B cell (primary cell): ENCODE data around the gene ITPKB. TPM values are rescaled to one million over a fixed set of nuclear protein-coding genes. Genes with fewer than 3 reads are reported as not detected.

Source experiments
- ATAC-seq: fragments of 200-7000 bp; cut with Tn5 transposase; one replicate; pipeline ENCODE4 v1.10.0; 2021; ENCODE audit warnings: low read depth, mild to moderate bottlenecking, moderate number of reproducible peaks, moderate library complexity
- CTCF ChIA-PET: fragments of 350-600 bp; sonication (Branson Sonifier 250); formaldehyde crosslinking; loops from one replicate; lab custom pipeline; 2021; ENCODE audit warnings: antibody characterized with exemption, inconsistent platforms; lab: Charles Lee
- POLR2A ChIA-PET: fragments of 350-600 bp; sonication (Branson Sonifier 250); formaldehyde crosslinking; loops from one replicate; lab custom pipeline; 2021; ENCODE audit warnings: antibody characterized with exemption; lab: Charles Lee
- DNase-seq: peaks from one replicate; pipeline ENCODE4 v3.0.0; 2013
- H2AFZ ChIP-seq: 2 replicates; pipeline ENCODE4 v1.6.1; 2012; ENCODE audit warnings: mild to moderate bottlenecking, low read depth, low read length; ENCODE audit not compliant: insufficient read depth, poor library complexity, severe bottlenecking
- H3K27ac ChIP-seq, 2 donors: 1 replicate in 1 of 2; 2 replicates in 1 of 2; pipeline ENCODE4 v1.5.1; 2012 to 2013; ENCODE audit warnings: low read length in 2 of 2, mild to moderate bottlenecking in 2 of 2, moderate library complexity in 1 of 2
- H3K27me3 ChIP-seq, 4 experiments: fragments of 200-600 bp in 1 of 4; sonication (generic) in 1 of 4; replicated peaks in 1 of 4; 1 replicate in 2 of 4; 2 replicates in 2 of 4; pipeline versions ENCODE4 v1.6.1 to v1.7.0; 2013 to 2016; ENCODE audit warnings: low read length in 3 of 4, mild to moderate bottlenecking in 2 of 4, mixed read lengths in 1 of 4, moderate library complexity in 1 of 4; ENCODE audit not compliant: insufficient read depth in 4 of 4, control insufficient read depth in 3 of 4; ENCODE audit errors: control extremely low read depth in 1 of 4
- H3K36me3 ChIP-seq, 2 experiments: replicated peaks in 1 of 2; 1 replicate in 1 of 2; 2 replicates in 1 of 2; pipeline versions ENCODE4 v1.6.1 to v1.7.1; 2013; ENCODE audit warnings: low read length in 1 of 2; ENCODE audit not compliant: insufficient read depth in 2 of 2, control insufficient read depth in 1 of 2; ENCODE audit errors: control extremely low read depth in 1 of 2, extremely low read depth in 1 of 2
- H3K4me1 ChIP-seq, 2 donors: fragments of 200-600 bp in 1 of 2; sonication (generic) in 1 of 2; 1 replicate in 1 of 2; 2 replicates in 1 of 2; pipeline versions ENCODE4 v1.5.1 to v1.6.1; 2013 to 2017; ENCODE audit warnings: low read length in 2 of 2; ENCODE audit not compliant: control insufficient read depth in 2 of 2, insufficient read depth in 2 of 2
- H3K4me2 ChIP-seq: replicated peaks from 2 replicates; pipeline ENCODE3; 2012; ENCODE audit warnings: mild to moderate bottlenecking, low read depth, low read length; ENCODE audit not compliant: poor library complexity, severe bottlenecking
- H3K4me3 ChIP-seq, 5 experiments: fragments of 200-600 bp in 1 of 5; sonication (generic) in 1 of 5; 1 replicate in 3 of 5; 2 replicates in 2 of 5; pipeline versions ENCODE4 v1.5.1 to v1.7.0; 2011 to 2016; ENCODE audit warnings: low read length in 4 of 5, mild to moderate bottlenecking in 4 of 5, low read depth in 2 of 5, control low read depth in 1 of 5, moderate library complexity in 1 of 5; ENCODE audit not compliant: insufficient read depth in 1 of 5; ENCODE audit errors: control extremely low read depth in 1 of 5, extremely low read depth in 1 of 5
- H3K79me2 ChIP-seq: fragments of 200-600 bp; sonication (generic); one replicate; pipeline ENCODE4 v1.6.0; 2016; ENCODE audit warnings: low read length; ENCODE audit not compliant: control insufficient read depth, insufficient read depth
- H3K9ac ChIP-seq: fragments of 200-600 bp; sonication (generic); 2 replicates; pipeline ENCODE4 v1.6.1; 2017; ENCODE audit warnings: mild to moderate bottlenecking, low read length, moderate library complexity
- H3K9me3 ChIP-seq, 3 donors: one replicate each; pipeline versions ENCODE4 v1.6.1 to v1.7.1; 2013; ENCODE audit warnings: low read length in 2 of 3; ENCODE audit not compliant: control insufficient read depth in 2 of 3, insufficient read depth in 1 of 3; ENCODE audit errors: control extremely low read depth in 1 of 3
- H4K20me1 ChIP-seq: 2 replicates; pipeline ENCODE4 v1.6.0; 2012; ENCODE audit warnings: mild to moderate bottlenecking, low read length; ENCODE audit not compliant: insufficient read depth, control insufficient read depth, poor library complexity, severe bottlenecking
- H3K27ac Mint-ChIP-seq: one replicate; pipeline ENCODE4 v1.8.0; 2021; ENCODE audit warnings: mixed read lengths
- H3K27me3 Mint-ChIP-seq: one replicate; pipeline ENCODE4 v1.8.0; 2021; ENCODE audit warnings: mixed read lengths
- H3K4me1 Mint-ChIP-seq: one replicate; pipeline ENCODE4 v1.8.0; 2021; ENCODE audit warnings: mixed read lengths
- H3K4me3 Mint-ChIP-seq: one replicate; pipeline ENCODE4 v1.8.0; 2021; ENCODE audit warnings: mixed read lengths
- H3K9me3 Mint-ChIP-seq: one replicate; pipeline ENCODE4 v1.8.0; 2022; ENCODE audit warnings: mixed read lengths; ENCODE audit not compliant: insufficient read depth
- CTCF ChIP-seq: fragments of 200-600 bp; IDR thresholded peaks from one replicate; pipeline ENCODE4 v1.8.0; 2022; ENCODE audit warnings: antibody characterized with exemption, mild to moderate bottlenecking
- EZH2 ChIP-seq: IDR thresholded peaks from 2 replicates; pipeline ENCODE4 v1.6.1; 2012; ENCODE audit warnings: borderline replicate concordance, low read depth, mild to moderate bottlenecking, moderate library complexity, low read length; ENCODE audit not compliant: insufficient read depth, poor library complexity, severe bottlenecking
- WGBS: methylation state at CpG from one replicate; pipeline ENCODE4 v1.1.5; 2013; ENCODE audit warnings: missing lambda C conversion rate; ENCODE audit not compliant: insufficient coverage; 5-methylcytosine and 5-hydroxymethylcytosine counted together
- intact Hi-C: fragments of 100-400 bp; cut with micrococcal nuclease; formaldehyde crosslinking; loops from one replicate; pipeline ENCODE4 v1.10.0; 2022
- polyA plus RNA-seq: library from polyadenylated mRNA; depleted of rRNA; stranded (reverse); fragments of >200 nt; gene quantifications from 2 replicates; pipeline ENCODE4 v1.2.3, GENCODE V29; 2012
- total RNA-seq, 2 donors: library from RNA; stranded (reverse); fragments of 120-200 nt in 1 of 2; gene quantifications; 1 replicate in 1 of 2; 2 replicates in 1 of 2; pipeline versions ENCODE4 v1.2.3 to v1.2.4, GENCODE V29; 2013 to 2022

The ITPKB gene
- total and polyA plus RNA-seq, 2 donors (not counting 1 experiment from before 2014, with no cell fraction given), result 21.8 to 93.5 TPM

GRCh38 chr1:226731257-226731893, 7.7 kb downstream of the ITPKB start:
- peak overlapping the region; percentile 78 for H3K27ac Mint-ChIP-seq
- peak overlapping the region; percentile 8 for H3K9ac ChIP-seq
- ATAC-seq (no peak), DNase-seq (peak; percentile 3)
- TF ChIP-seq CTCF (no peak), EZH2 (no peak)
- ChIA-PET POLR2A (interaction anchor here (0.7 to 1.2 kb wide), 2 partner anchors 20 to 72 kb away, joined by 6 to 11 read pairs; no protein-coding TSS in a partner anchor), CTCF (interaction anchor here (0.9 to 1.3 kb wide), 6 partner anchors 17 to 96 kb away, joined by 3 to 4 read pairs (median 4); no protein-coding TSS in a partner anchor)
- H3K27me3 Mint-ChIP-seq, result no peaks in the 10 kb centered on the region
- peaks cover 52% of the 10 kb centered on the region for H4K20me1 ChIP-seq
- peaks cover 94% of the 10 kb centered on the region for H3K4me1 Mint-ChIP-seq
- peaks cover 94 to 96% of the 10 kb centered on the region in 2 donors for H3K4me1 ChIP-seq
- peaks cover 95% of the 10 kb centered on the region for H3K79me2 ChIP-seq
- H3K4me2 ChIP-seq, result peak overlapping the region; percentile 19
- intact Hi-C loops, result no loop called here
- peak overlapping the region in 1 of 5 experiments; percentile 4 for H3K4me3 ChIP-seq
- peak overlapping the region; percentile 76 for H3K4me3 Mint-ChIP-seq
- H3K9me3 Mint-ChIP-seq, result no peaks in the 10 kb centered on the region
- H3K36me3 ChIP-seq, result peaks cover 0 to 57% of the 10 kb centered on the region in 2 experiments
- WGBS, result 61% methylated on average over 3 of the region's 3 CpGs
- peaks cover 0 to 3% (median 0%) of the 10 kb centered on the region in 3 donors for H3K9me3 ChIP-seq
- H2AFZ ChIP-seq, result no peak overlapping the region
- H3K27ac ChIP-seq, result peak overlapping the region in 1 of 2 donors; percentile 74
- no peaks in the 10 kb centered on the region for H3K27me3 ChIP-seq

GRCh38 chr1:226730836-226731235, 8.2 kb downstream of the ITPKB start:
- Histone ChIP-seq H2AFZ (no peak overlapping the region), H3K27me3 (no peaks in the 10 kb centered on the region), H3K4me2 (peak overlapping the region; percentile 19), H3K27ac (peak overlapping the region in 1 of 2 donors; percentile 74), H3K9ac (peak overlapping the region; percentile 8), H3K79me2 (peaks cover 95% of the 10 kb centered on the region), H3K9me3 (peaks cover 0 to under 1% (median 0%) of the 10 kb centered on the region in 3 donors), H3K4me3 (no peak overlapping the region), H4K20me1 (peaks cover 52% of the 10 kb centered on the region), H3K36me3 (peaks cover 0 to 55% of the 10 kb centered on the region in 2 experiments), H3K4me1 (peaks cover 94 to 96% of the 10 kb centered on the region in 2 donors)
- Mint-ChIP-seq H3K27ac (peak overlapping the region; percentile 78), H3K27me3 (no peaks in the 10 kb centered on the region), H3K4me3 (peak overlapping the region; percentile 76), H3K9me3 (no peaks in the 10 kb centered on the region), H3K4me1 (peaks cover 94% of the 10 kb centered on the region)
- ChIA-PET POLR2A (interaction anchor here (1.2 kb wide), 1 partner anchor 20 kb away, joined by 6 read pairs; no protein-coding TSS in a partner anchor), CTCF (interaction anchor here (0.8 to 2.0 kb wide), 9 partner anchors 8 to 100 kb away, joined by 3 to 7 read pairs (median 4); partner anchors contain the start of gene ITPKB)
- no peak for ATAC-seq
- TF ChIP-seq EZH2, result no peak
- no peak for TF ChIP-seq CTCF
- peak; percentile 10 for DNase-seq
- intact Hi-C loops, result no loop called here
- WGBS, result no CpG with 5 or more reads among the region's 3 CpGs
